Cardiac fibroblast (primary cell): Measurements from ENCODE around the gene SSX2IP.
"Not testable (repeated sequence)": the region's sequence is repeated elsewhere in the genome, so short reads cannot be mapped to it uniquely, and the experiment has no call there.

Experiments used
- DNase-seq, 2 donors: peaks; one replicate each; pipeline versions ENCODE4 v3.0.0 to v3.0.0-alpha.2; 2010; ENCODE audit warnings: low read depth in 2 of 2
- H3K4me3 ChIP-seq, 2 donors: replicated peaks in 1 of 2; 1 replicate in 1 of 2; 2 replicates in 1 of 2; pipeline ENCODE4 v1.5.1; 2011; ENCODE audit warnings: low read depth in 2 of 2, low read length in 2 of 2, mild to moderate bottlenecking in 2 of 2, moderate library complexity in 1 of 2
- TF ChIP-seq, protein P1 (sequence below): IDR thresholded peaks from one replicate; pipeline ENCODE4 v1.5.1; 2011; ENCODE audit warnings: low read depth, mild to moderate bottlenecking, low read length, inconsistent platforms

SSX2IP gene

DNA sequence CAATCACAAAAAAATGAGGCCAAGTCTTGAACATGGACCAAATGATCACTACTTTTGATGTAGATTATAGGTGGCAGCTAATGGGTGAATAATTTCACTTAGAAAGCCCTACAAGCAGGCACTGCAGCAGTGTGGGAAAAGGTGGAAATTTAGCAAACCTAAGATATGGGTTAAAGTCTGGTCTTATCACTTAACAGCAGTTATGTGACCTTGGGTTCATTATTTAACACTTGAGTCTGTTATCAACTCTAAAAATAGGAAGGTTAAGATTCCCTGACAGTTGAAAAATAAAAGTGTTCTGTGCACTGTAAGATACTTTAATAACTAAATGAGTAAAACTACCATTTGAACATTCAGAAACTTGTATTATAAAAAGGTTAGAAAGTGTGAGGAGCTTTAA, 47.5 kb downstream of the SSX2IP start:
- TF ChIP-seq, protein P1, sequence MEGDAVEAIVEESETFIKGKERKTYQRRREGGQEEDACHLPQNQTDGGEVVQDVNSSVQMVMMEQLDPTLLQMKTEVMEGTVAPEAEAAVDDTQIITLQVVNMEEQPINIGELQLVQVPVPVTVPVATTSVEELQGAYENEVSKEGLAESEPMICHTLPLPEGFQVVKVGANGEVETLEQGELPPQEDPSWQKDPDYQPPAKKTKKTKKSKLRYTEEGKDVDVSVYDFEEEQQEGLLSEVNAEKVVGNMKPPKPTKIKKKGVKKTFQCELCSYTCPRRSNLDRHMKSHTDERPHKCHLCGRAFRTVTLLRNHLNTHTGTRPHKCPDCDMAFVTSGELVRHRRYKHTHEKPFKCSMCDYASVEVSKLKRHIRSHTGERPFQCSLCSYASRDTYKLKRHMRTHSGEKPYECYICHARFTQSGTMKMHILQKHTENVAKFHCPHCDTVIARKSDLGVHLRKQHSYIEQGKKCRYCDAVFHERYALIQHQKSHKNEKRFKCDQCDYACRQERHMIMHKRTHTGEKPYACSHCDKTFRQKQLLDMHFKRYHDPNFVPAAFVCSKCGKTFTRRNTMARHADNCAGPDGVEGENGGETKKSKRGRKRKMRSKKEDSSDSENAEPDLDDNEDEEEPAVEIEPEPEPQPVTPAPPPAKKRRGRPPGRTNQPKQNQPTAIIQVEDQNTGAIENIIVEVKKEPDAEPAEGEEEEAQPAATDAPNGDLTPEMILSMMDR, result no peak
- no peak overlapping the region for H3K4me3 ChIP-seq
- DNase-seq, result no peak

DNA sequence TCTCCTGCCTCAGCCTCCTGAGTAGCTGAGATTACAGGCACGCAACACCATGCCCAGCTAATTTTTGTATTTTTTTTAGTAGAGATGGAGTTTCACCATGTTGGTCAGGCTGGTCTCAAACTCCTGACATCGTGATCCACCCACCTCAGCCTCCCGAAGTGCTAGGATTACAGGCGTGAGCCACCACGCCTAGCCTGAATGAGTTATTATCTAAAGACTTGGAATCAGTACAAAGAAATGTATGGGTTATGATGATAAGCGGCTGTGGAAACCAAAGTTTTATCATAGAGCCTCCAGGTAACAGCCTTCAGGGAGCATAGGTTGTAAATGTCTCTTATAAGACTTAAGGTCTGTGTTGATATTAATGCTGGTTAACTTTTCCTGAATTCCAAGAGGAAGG, 50.5 kb downstream of the SSX2IP start:
- H3K4me3 ChIP-seq, DNase-seq: not testable (repeated sequence)

DNA sequence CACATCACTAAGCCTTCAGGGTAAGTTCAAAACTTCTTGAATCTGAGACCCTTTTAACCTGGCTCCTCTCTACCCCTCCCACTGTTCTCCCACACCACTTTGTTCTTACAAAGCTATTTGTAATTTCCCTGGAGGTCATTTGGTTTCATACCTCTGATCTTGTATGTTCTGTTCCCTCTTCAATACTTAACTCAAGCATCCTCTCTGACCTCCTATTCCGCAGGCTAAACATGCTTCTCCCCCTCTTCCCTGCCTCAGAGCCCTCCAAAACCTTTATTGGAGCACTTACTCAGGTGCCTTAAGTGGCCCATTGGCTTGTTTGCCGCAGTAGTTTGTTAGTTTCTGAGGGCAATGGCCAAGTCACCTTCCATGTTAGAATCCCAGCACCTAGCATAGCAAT, 54.8 kb downstream of the SSX2IP start:
- no peak overlapping the region for H3K4me3 ChIP-seq
- TF ChIP-seq, protein P1, result no peak
- no peak for DNase-seq

DNA sequence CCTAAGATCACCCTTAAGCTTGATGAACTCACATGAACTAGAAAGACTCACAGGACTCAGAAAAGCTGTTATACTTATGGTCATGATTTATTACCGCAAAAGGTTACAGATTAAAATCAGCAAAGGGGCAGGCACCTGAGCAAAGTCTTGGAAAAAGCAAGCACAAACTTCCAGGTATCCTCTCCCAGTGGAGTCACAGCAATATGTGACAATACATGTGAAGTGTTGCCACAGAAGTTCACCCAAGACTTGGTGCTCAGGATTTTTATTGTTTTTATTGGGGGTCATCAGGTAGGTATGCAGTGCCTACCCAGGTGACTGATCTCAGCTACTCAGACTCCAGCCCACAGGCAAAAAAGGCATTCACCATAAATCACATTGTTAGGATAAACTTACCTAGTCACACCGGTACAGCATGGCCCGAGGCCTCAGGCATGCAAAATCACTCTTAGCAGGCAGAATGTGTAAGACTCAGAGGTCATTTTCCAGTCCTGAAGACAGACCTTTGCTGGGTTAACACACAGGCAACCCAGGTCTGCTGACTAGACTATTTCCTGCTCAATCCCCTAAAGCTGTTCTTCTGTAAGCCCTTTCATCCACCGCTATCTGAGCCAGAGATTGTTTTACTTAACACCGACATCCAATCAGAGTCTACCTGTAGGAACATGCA, 55.6 kb downstream of the SSX2IP start:
- DNase-seq, result no peak
- H3K4me3 ChIP-seq, result no peak overlapping the region
- TF ChIP-seq, protein P1, result no peak

DNA sequence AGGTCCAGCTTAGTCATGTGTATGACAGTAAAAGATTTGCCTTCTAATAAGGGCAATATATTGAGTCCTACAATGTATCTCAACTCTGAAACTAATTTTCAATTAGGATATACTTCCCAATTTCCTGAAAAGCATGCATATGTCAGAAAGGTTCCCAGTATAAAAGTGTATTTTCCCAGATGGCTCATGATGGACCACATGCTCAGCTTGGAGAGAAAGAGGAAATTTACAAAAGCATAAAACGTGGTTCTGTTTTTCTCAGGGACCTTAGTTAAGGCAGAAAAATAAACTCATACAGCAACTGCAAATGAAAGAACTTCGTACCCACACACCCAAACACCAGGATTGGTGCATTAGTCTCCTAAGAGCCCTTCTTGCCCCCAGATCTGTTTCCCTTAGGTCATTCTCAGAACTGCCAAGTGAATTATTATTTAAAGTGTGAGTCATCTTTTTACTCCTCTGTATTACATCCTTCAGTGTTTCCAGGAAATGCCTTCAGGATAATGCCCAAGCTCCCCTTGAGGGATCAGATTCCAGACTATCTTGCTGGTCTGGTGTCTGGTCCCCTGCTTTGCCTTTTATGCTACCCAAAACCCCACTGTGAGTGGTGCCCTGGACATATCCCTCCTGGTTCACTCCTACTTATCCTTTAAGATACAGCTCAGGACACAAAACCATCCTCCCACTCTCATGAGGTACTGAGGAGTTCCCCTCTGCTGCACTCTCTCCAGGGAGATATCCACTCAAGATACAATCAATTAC, 57.4 kb downstream of the SSX2IP start:
- TF ChIP-seq, protein P1, result no peak
- H3K4me3 ChIP-seq, result no peak overlapping the region
- peak; percentile 65 to 67 for DNase-seq

DNA sequence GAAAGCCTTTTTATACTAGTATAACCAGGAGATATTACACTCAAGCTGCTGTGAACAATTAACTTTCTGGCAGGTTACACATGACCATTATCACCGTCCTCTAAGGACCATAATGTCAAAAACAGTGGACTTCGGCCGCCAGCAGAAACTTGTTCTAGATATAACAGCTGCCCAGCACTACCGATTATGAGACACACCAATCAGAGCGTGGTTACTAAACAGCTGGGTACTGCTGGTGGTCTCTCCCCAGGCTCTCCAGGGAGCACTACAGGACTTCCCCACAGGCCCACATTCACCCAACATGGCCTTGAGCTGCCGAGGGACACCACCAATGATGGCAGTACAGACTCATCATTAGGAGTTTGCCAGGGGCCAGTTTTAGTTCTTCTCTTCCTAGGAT, 58.1 kb downstream of the SSX2IP start:
- no peak for DNase-seq
- TF ChIP-seq, protein P1, result no peak
- no peak overlapping the region for H3K4me3 ChIP-seq

DNA sequence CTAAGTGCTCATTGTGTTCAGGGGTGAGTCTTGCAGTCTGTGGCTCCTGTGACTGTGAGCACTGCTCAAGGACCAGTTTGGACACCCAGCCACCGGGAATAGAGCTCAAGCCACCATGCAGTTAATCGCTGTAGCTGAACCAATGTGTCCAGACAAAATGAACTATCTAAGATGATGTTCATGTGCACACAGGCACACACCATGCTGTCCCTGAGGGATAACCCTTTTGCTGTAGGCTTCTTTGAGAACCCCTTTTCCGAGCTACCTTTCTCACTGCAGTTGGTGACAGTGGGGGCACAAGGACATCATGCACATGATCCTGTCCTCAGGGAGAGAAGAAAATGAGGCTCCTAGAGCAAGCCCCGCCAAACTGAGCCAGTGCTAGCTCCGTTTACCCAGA, 65.4 kb downstream of the SSX2IP start:
- DNase-seq, result no peak
- TF ChIP-seq, protein P1, result no peak
- H3K4me3 ChIP-seq, result no peak overlapping the region
